Muscle layer of duodenum (tissue), 2 donors: ENCODE data around the gene MLYCD.

ENCODE experiments used
- H3K27ac ChIP-seq: one replicate; pipeline ENCODE4 v1.7.0; 2013; ENCODE audit warnings: mild to moderate bottlenecking, low read length
- H3K27me3 ChIP-seq: one replicate; pipeline ENCODE4 v1.7.0; 2013; ENCODE audit warnings: low read depth, mild to moderate bottlenecking, control low read depth, low read length
- H3K36me3 ChIP-seq, 2 donors: one replicate each; pipeline ENCODE4 v1.7.0; 2013; ENCODE audit warnings: low read length in 2 of 2, control low read depth in 1 of 2, mild to moderate bottlenecking in 1 of 2; ENCODE audit not compliant: insufficient read depth in 2 of 2, control insufficient read depth in 1 of 2
- H3K4me1 ChIP-seq, 2 donors: one replicate each; pipeline ENCODE4 v1.7.0; 2013; ENCODE audit warnings: low read length in 2 of 2, mild to moderate bottlenecking in 2 of 2, control low read depth in 1 of 2, moderate library complexity in 1 of 2; ENCODE audit not compliant: insufficient read depth in 2 of 2, control insufficient read depth in 1 of 2
- H3K4me3 ChIP-seq, 2 donors: one replicate each; pipeline ENCODE4 v1.7.0; 2013; ENCODE audit warnings: low read length in 2 of 2, low read depth in 1 of 2, mild to moderate bottlenecking in 1 of 2
- H3K9me3 ChIP-seq, 2 donors: one replicate each; pipeline ENCODE4 v1.7.0; 2013; ENCODE audit warnings: low read length in 2 of 2, control low read depth in 1 of 2, mild to moderate bottlenecking in 1 of 2; ENCODE audit not compliant: control insufficient read depth in 1 of 2
- donor health status: healthy.

The MLYCD gene

DNA sequence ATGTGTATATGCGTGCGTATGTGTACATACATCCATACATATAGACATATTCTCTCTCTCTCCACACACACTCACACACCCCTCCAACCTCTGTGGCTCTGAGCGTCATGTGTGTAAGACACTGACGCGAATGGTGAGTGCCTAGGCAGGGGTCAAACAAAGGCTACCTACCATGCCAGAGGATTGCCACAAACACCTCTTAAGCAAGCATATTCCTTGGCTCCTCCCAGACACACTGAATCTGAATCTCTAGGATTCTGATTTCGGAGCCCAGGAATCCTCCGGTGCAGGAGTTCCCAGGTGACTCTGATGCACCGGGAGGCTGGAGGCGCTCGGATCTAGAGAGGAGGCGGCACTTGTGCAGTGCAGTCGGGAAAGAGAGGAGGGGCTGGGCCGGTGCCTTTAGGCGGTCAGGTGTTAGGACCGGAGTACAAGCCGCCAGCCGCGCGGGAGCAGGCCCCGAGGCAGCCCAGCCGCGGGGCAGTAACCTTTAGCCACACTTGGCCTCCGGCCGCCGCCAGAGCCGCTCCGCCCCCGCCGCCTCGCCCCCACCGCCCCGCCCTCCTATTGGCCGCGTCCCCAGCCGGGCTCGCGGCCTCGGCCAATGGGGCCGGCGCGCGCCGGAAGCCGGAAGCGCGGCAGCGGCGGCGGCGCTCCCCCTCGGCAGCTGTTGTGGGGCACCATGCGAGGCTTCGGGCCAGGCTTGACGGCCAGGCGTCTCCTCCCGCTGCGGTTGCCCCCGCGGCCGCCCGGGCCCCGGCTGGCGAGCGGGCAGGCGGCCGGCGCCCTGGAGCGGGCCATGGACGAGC lies at the start of gene MLYCD:
Gene MLYCD (plus strand): TSS at position 653 of the 809 bp plus-strand sequence. CDS start 30 bp downstream, at position 683.
- Histone ChIP-seq H3K9me3 (no peaks in the 10 kb centered on the region), H3K4me1 (peaks cover 6 to 42% of the 10 kb centered on the region in 2 donors), H3K27me3 (no peaks in the 10 kb centered on the region)

DNA sequence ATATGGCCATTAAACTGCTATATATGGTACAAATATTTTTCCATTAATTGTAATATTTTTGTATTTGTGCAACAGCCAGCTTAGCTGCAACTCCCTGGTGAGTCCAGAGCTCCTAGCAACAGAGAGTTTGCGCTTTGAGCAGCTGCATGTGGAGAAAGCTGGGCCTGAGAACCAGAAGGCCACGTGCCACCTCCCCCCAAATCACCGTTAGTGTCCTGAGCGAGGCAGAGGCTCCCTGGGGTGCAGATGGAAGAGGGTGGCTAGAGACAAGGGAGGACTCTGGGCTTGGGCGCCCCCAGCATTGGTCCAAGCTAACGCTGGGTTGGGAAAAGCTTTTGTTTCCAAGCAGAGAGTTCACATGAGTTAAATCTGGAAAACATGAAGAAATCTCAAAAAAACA lies 49.5 kb upstream of the MLYCD start:
- H3K27ac ChIP-seq: no peak overlapping the region

More for the DNA sequence above, at the start of gene MLYCD:
- Histone ChIP-seq H3K27ac (peak within 1 kb of the TSS; percentile 36), H3K36me3 (no peaks in the 10 kb centered on the region), H3K4me3 (peak within 1 kb of the TSS; percentile 81 to 83)

DNA sequence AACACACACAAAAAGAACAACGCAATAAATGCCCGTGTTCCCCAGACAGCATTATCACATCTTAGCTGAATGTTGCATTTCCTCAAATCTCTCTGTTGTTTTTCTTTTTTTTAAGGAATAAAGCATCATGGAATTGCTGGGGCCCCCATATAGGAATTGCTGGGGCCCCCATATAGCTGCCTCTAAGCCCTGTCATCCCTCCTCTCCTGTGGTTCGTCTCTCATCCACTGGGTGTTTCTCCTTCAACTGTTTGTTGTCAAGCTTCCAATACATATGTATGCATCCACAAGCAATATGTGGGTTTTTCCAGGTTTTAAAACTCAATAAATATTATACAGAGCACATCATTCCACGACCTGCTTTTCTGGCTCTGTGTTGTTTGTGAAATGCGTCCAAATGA lies 48.0 kb upstream of the MLYCD start:
- no peak overlapping the region for H3K27ac ChIP-seq
- no peaks in the 10 kb centered on the region for H3K36me3 ChIP-seq
- no peaks in the 10 kb centered on the region for H3K27me3 ChIP-seq
- H3K4me1 ChIP-seq: no peaks in the 10 kb centered on the region
- no peaks in the 10 kb centered on the region for H3K9me3 ChIP-seq
- no peak overlapping the region for H3K4me3 ChIP-seq

More for the DNA sequence above, 49.5 kb upstream of the MLYCD start:
- no peaks in the 10 kb centered on the region for H3K4me1 ChIP-seq
- H3K36me3 ChIP-seq: no peaks in the 10 kb centered on the region
- H3K9me3 ChIP-seq: no peaks in the 10 kb centered on the region
- no peak overlapping the region for H3K4me3 ChIP-seq
- H3K27me3 ChIP-seq: no peaks in the 10 kb centered on the region

DNA sequence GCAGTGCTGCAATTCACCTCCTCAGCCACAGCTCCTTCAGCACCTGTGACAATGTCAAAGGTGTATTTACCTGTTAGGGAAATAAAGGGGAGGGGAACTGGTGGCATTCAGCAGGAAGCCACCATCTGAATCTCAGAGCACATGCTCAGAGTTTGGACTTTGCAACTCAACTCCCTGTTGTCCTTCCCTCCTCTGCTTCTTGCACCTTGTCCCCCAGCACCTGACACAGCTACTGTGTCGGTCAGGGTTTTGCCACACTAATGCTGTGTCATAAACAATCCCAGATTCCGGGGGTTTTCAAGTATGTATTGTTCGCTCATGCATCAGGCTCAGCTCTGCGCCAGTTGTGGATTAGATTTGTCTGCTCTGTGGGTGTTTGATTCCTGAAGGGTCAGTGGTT lies 47.4 kb upstream of the MLYCD start:
- H3K9me3 ChIP-seq: no peaks in the 10 kb centered on the region
- H3K27ac ChIP-seq: no peak overlapping the region
- no peaks in the 10 kb centered on the region for H3K36me3 ChIP-seq
- H3K4me3 ChIP-seq: no peak overlapping the region
- no peaks in the 10 kb centered on the region for H3K4me1 ChIP-seq
- H3K27me3 ChIP-seq: no peaks in the 10 kb centered on the region

- Histone ChIP-seq H3K4me3 (no peak overlapping the region), H3K4me1 (no peaks in the 10 kb centered on the region), H3K9me3 (no peaks in the 10 kb centered on the region), H3K27ac (no peak overlapping the region), H3K27me3 (no peaks in the 10 kb centered on the region), H3K36me3 (no peaks in the 10 kb centered on the region)
These were observed 46.1 kb upstream of the MLYCD start for GRCh38 chr16:83852774-83853173.

- Histone ChIP-seq H3K27ac (no peak overlapping the region), H3K4me1 (no peaks in the 10 kb centered on the region), H3K27me3 (no peaks in the 10 kb centered on the region), H3K36me3 (no peaks in the 10 kb centered on the region), H3K9me3 (no peaks in the 10 kb centered on the region), H3K4me3 (no peak overlapping the region)
These were observed 45.1 kb upstream of the MLYCD start for GRCh38 chr16:83853834-83854233.

- H3K36me3 ChIP-seq: no peaks in the 10 kb centered on the region
- H3K27me3 ChIP-seq: no peaks in the 10 kb centered on the region
- H3K9me3 ChIP-seq: no peaks in the 10 kb centered on the region
- H3K4me3 ChIP-seq: no peak overlapping the region
- H3K27ac ChIP-seq: no peak overlapping the region
- no peaks in the 10 kb centered on the region for H3K4me1 ChIP-seq
These were observed 44.5 kb upstream of the MLYCD start for GRCh38 chr16:83854420-83854819.

GRCh38 chr16:83856792-83857191 lies 42.1 kb upstream of the MLYCD start:
- Histone ChIP-seq H3K9me3 (no peaks in the 10 kb centered on the region), H3K27me3 (no peaks in the 10 kb centered on the region), H3K4me3 (no peak overlapping the region), H3K27ac (no peak overlapping the region), H3K36me3 (no peaks in the 10 kb centered on the region), H3K4me1 (no peaks in the 10 kb centered on the region)

DNA sequence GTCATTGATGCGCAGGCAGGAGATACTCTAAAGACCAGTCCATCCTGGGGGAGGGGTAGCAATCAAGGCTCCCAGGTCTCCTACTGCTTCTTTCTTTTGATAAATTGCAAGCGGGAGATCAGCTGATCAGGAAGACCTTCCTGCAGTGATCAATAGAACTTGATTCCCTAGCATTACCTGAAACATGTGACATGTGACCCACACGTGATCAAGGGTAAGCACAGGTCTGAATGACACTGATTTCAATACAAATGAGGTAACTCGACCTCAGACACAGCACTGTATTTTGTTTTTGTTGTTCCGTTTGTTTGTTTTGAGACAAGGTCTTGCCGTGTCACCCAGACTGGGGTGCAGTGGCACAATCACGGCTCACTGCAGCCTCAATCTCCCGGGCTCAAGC lies 39.6 kb upstream of the MLYCD start:
- no peak overlapping the region for H3K27ac ChIP-seq
- H3K27me3 ChIP-seq: no peaks in the 10 kb centered on the region
- no peaks in the 10 kb centered on the region for H3K9me3 ChIP-seq
- no peaks in the 10 kb centered on the region for H3K4me1 ChIP-seq
- H3K36me3 ChIP-seq: no peaks in the 10 kb centered on the region
- H3K4me3 ChIP-seq: no peak overlapping the region

- Histone ChIP-seq H3K27me3 (no peaks in the 10 kb centered on the region), H3K36me3 (no peaks in the 10 kb centered on the region), H3K4me3 (no peak overlapping the region)
These were observed 36.3 kb upstream of the MLYCD start for GRCh38 chr16:83862661-83863060.

DNA sequence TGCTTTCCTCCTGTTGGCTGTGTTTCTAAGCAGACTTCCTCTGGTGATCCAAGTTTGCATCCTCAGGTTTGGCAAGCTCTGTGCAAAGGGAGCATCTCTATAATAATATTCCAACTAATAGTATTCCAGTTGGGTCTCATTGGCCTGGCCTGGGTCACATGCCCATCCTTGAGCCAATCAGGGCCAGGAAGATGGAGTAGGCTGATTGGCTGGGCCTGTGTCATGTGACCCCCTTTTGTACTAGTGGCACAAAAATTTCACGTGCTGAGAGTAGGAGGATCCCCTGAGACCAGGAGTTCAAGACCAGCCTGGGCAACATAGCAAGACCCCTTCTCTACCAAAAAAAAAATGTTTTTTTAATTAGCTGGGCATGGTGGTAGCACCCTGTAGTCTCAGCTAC lies 35.2 kb upstream of the MLYCD start:
- no peaks in the 10 kb centered on the region for H3K4me1 ChIP-seq
- H3K27me3 ChIP-seq: no peaks in the 10 kb centered on the region
- H3K36me3 ChIP-seq: no peaks in the 10 kb centered on the region
- no peak overlapping the region for H3K4me3 ChIP-seq
- H3K27ac ChIP-seq: no peak overlapping the region
- no peaks in the 10 kb centered on the region for H3K9me3 ChIP-seq

More at GRCh38 chr16:83862661-83863060, 36.3 kb upstream of the MLYCD start:
- Histone ChIP-seq H3K27ac (no peak overlapping the region), H3K4me1 (no peaks in the 10 kb centered on the region), H3K9me3 (no peaks in the 10 kb centered on the region)

- H3K9me3 ChIP-seq: no peaks in the 10 kb centered on the region
- H3K36me3 ChIP-seq: no peaks in the 10 kb centered on the region
- H3K27me3 ChIP-seq: no peaks in the 10 kb centered on the region
- no peaks in the 10 kb centered on the region for H3K4me1 ChIP-seq
- H3K27ac ChIP-seq: no peak overlapping the region
- H3K4me3 ChIP-seq: no peak overlapping the region
These were observed 28.1 kb upstream of the MLYCD start for GRCh38 chr16:83870830-83871229.
